Anterior cingulate cortex (tissue), 58 donors: ENCODE measurements around the gene IL1RAPL2.

ENCODE experiments used
- DNase-seq, 58 donors: peaks; one replicate each; lab custom pipeline; 2025; lab: John Stamatoyannopoulos, UW

The IL1RAPL2 gene

GRCh38 chrX:105241056-105241455, 675.1 kb downstream of the IL1RAPL2 start:
- no peak for DNase-seq

GRCh38 chrX:105260291-105261043, 694.5 kb downstream of the IL1RAPL2 start:
- DNase-seq, result no peak

GRCh38 chrX:105263171-105263570, 697.2 kb downstream of the IL1RAPL2 start:
- no peak for DNase-seq

DNA sequence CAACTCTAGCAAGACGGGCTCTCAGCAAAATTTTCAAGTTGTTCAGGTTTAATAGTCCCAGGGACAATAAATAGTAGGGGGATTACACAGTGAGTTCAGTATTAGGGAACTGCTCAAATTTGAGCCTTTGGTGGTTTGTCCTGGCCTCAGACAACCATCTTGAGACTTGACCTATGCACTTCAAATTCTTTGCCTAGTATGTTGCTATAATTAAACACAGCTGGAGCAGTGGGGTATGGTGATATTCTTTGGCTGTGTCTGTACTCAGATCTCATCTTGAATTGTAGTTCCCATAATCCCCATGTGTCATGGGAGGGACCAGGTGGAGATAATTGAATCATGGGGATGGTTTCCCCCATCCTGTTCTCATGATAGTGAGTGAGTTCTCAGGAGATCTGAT, 697.8 kb downstream of the IL1RAPL2 start:
- no peak for DNase-seq

DNA sequence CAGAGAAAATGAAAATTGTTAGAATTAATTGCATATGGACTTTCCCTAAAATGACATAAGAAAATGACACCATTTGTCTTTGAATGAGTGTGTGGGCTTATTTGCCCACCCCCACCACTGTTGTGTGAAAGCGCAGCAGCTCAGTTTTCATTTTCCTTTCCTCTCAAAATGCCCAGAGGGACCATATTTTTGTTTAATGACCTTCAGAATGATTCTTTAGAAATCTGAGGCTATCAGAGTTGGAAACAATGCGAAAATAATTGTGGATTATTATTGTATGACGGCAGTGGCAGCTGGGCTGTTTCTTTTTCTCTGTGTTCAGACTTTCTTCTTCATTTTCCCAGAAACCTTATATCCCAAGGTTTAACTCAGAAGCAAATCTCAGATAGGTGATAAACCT, 699.1 kb downstream of the IL1RAPL2 start:
- DNase-seq, result no peak

DNA sequence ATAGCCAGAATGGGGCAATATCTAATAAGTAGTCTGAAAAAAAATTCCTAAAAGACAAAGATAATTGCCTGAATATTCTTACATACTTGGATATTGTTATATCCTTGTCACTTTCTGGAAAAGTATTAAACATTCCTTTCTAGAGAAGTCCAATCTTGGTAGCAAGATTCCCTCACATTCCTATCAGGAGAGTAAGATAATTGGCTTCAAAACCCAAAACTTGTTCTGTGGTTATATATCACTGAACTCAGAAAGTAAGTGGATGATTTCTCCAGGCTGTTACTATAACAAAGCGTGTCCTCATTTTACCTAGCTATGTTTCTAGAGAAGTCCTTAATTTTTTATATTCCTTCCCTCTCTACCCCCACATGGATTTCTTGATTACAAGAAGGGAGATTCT, 700.5 kb downstream of the IL1RAPL2 start:
- no peak for DNase-seq

DNA sequence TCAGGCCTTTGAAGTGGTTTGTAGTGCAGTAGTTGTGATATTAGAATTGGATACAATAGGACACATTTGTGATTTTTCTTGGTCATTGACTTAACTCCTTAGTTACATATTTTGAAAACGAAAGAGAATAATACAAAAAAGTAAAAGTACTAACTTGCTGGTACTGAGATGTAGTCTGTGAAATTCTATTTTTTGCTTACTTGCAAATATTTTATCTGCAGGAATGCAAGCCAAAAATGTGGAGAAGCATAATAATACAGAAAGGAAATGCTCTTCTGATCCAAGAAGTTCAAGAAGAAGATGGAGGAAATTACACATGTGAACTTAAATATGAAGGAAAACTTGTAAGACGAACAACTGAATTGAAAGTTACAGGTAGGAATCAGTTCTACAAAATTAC, 701.2 kb downstream of the IL1RAPL2 start:
- no peak for DNase-seq

- no peak for DNase-seq
Observed at GRCh38 chrX:105269386-105269785, 703.4 kb downstream of the IL1RAPL2 start.

DNA sequence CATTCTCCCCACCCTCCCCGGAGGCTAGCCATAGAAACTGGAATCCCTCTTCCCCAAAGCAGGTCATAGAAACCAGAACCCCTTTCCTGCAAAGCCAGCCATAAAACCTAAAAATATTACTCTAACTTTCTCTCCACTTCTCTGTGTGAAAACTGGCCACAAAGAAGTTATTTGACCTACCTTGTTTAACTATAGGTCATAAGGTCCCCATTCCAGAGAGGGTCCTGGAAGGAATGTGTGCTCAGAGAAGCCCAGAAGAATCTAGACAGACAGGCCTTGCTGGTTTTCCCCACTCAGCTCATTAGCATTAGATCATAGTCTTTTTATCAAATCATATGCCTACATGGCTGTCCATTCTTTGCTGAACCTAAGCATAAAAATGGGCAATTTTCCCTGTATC, 707.3 kb downstream of the IL1RAPL2 start:
- DNase-seq, result no peak

- DNase-seq, result no peak
Observed at GRCh38 chrX:105274091-105274490, 708.1 kb downstream of the IL1RAPL2 start.

DNA sequence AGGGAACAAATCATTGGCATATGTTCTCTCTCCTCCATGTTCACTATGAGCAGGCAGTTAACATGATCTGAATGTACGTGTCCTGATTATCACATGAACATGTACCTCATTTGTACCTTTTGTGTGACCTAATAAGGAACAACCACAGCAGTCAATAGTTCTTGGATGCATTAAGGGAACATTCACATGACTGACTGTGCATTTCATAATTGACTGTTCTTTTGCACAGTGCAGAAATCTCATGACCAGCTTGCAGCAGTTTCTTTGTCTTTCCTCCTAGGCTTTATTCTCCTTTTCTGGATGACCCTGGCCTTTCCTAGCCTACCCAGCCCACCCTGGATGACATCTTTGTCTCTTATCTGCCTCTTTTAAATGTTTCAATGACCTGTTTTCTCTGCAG, 711.1 kb downstream of the IL1RAPL2 start:
- no peak for DNase-seq

- DNase-seq, result no peak
Observed at GRCh38 chrX:105282077-105282476, 716.1 kb downstream of the IL1RAPL2 start.

- DNase-seq, result no peak
Observed at GRCh38 chrX:105297041-105297440, 731.0 kb downstream of the IL1RAPL2 start.

GRCh38 chrX:105299286-105299685, 733.3 kb downstream of the IL1RAPL2 start:
- no peak for DNase-seq

GRCh38 chrX:105302246-105302645, 736.2 kb downstream of the IL1RAPL2 start:
- no peak for DNase-seq

- no peak for DNase-seq
Observed at GRCh38 chrX:105307762-105308161, 741.8 kb downstream of the IL1RAPL2 start.

DNA sequence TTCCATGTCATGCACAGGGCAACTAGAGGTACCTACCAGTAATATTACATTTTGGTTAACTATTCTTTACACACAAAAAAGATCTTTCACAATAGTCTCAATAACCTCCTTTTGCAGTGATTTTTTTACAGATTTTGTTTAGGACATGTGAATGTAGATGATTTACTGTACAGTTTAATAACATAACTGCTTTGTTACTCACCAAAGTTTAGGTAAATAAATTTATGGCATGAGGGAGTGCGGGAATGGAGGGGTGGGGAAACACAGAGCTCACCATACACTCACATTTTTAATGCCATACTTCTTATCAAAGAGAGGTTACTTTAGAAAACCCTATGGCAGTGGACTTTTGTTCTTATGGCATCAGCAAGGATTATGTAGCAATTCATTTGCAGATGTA, 747.6 kb downstream of the IL1RAPL2 start:
- DNase-seq, result no peak

DNA sequence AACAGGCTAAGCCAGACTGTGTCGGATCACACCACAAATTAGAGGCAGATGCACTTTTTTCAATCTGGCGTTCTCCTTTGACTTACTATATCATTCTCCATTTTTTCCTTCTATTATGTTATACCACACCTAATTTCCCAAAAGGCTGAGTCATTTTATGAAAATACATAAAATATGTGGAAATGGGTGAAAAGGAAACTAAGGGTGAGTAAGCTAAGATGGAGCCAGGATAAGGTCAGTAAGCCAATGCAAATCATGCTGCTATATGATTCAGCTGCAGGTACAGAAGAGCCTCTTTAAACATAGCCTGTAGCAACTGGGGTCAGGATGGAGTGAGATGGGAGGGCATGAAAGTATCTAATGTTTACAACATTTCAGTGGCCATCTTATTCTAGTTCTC, 748.5 kb downstream of the IL1RAPL2 start:
- DNase-seq, result no peak

- no peak for DNase-seq
Observed at GRCh38 chrX:105315248-105315647, 749.2 kb downstream of the IL1RAPL2 start.

- no peak for DNase-seq
Observed at GRCh38 chrX:105317117-105317516, 751.1 kb downstream of the IL1RAPL2 start.

DNA sequence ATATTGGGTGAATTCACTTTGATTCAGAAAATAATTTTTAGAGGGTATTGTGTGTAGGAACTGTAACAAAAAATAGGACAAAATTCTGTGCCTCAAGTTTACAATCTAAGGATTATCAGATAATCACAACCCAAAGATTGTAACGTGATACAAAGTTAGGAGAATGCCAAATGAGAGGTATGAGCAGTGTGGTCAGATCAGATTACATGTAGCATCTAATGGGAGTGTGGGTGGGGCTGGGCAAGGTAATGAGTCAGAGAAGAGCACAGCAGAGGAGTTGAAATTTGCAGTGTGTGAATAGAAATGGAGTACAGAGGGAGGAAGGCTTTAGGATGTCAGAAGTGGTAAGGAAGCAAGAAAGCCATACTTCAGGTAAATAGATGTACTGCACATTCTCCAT, 757.9 kb downstream of the IL1RAPL2 start:
- DNase-seq, result no peak

GRCh38 chrX:105328773-105329172, 762.8 kb downstream of the IL1RAPL2 start:
- no peak for DNase-seq

GRCh38 chrX:105331244-105331643, 765.2 kb downstream of the IL1RAPL2 start:
- DNase-seq, result no peak
